Stimulated activated CD4-positive, alpha-beta T cell treated with anti-CD3 and anti-CD28 coated beads, Interleukin-2, amount 100 ng/mL, for 24 hours (primary cell): ENCODE measurements around the gene KRTAP13-2.
A peak's percentile ranks its signal among the peaks of the same experiment; 100 is the strongest.

Experiments used
- DNase-seq, 2 donors: peaks; one replicate each; pipeline ENCODE4 v3.0.0-alpha.2; 2020

The KRTAP13-2 gene

GRCh38 chr21:30372139-30372770 is at the start of gene KRTAP13-2:
TSS of gene KRTAP13-2 (minus strand) at chr21:30372271. CDS start at chr21:30372213, 58 bp downstream.
- no peak for DNase-seq

- no peak for DNase-seq
Measured at GRCh38 chr21:30415993-30416392, 43.9 kb upstream of the KRTAP13-2 start.

GRCh38 chr21:30408782-30409494 is 36.9 kb upstream of the KRTAP13-2 start:
- peak in 1 of 2 donors; percentile 7 for DNase-seq

GRCh38 chr21:30395731-30396130 is 23.7 kb upstream of the KRTAP13-2 start, which contains the start of gene KRTAP13-1:
TSS of gene KRTAP13-1 (plus strand) at chr21:30396031. CDS start at chr21:30396087, 56 bp downstream.
- DNase-seq, result no peak

GRCh38 chr21:30391492-30392025 is 19.5 kb upstream of the KRTAP13-2 start:
- no peak for DNase-seq

- no peak for DNase-seq
Measured at GRCh38 chr21:30382201-30382600, 10.1 kb upstream of the KRTAP13-2 start.

GRCh38 chr21:30355906-30356305 is 16.2 kb downstream of the KRTAP13-2 start:
- no peak for DNase-seq

- no peak for DNase-seq
Measured at GRCh38 chr21:30354308-30355005, 17.6 kb downstream of the KRTAP13-2 start.

- no peak for DNase-seq
Measured at GRCh38 chr21:30351534-30351933, 20.5 kb downstream of the KRTAP13-2 start.

GRCh38 chr21:30349572-30349971 is 22.5 kb downstream of the KRTAP13-2 start:
- no peak for DNase-seq

- no peak for DNase-seq
Measured at GRCh38 chr21:30348506-30348905, 23.6 kb downstream of the KRTAP13-2 start, which contains the start of gene KRTAP23-1. TSS of gene KRTAP23-1 (minus strand) at chr21:30348606. CDS start at chr21:30348606, 0 bp downstream.

- no peak for DNase-seq
Measured at GRCh38 chr21:30345014-30345413, 27.1 kb downstream of the KRTAP13-2 start.

GRCh38 chr21:30340714-30341573 is 31.1 kb downstream of the KRTAP13-2 start:
- DNase-seq, result peak; percentile 47 to 52

- DNase-seq, result no peak
Measured at GRCh38 chr21:30338717-30339116, 33.4 kb downstream of the KRTAP13-2 start.

- DNase-seq, result no peak
Measured at GRCh38 chr21:30337772-30338171, 34.3 kb downstream of the KRTAP13-2 start.

- no peak for DNase-seq
Measured at GRCh38 chr21:30337276-30337744, 34.8 kb downstream of the KRTAP13-2 start, which contains the start of gene KRTAP27-1. TSS of gene KRTAP27-1 (minus strand) at chr21:30337694. CDS start at chr21:30337668, 26 bp downstream.

- DNase-seq, result no peak
Measured at GRCh38 chr21:30336596-30336995, 35.5 kb downstream of the KRTAP13-2 start.

GRCh38 chr21:30333736-30334135 is 38.3 kb downstream of the KRTAP13-2 start:
- DNase-seq, result no peak

GRCh38 chr21:30332681-30333080 is 39.4 kb downstream of the KRTAP13-2 start:
- no peak for DNase-seq

GRCh38 chr21:30329203-30329875 is 42.7 kb downstream of the KRTAP13-2 start:
- DNase-seq, result no peak

- no peak for DNase-seq
Measured at GRCh38 chr21:30326390-30326789, 45.7 kb downstream of the KRTAP13-2 start.
